T-helper 2 cell treated with Interferon-gamma antibody and Interleukin-4, amounts not matched to agents 5 μg/mL and 100 μg/mL, for 36 hours (primary cell): ENCODE measurements around the gene UPK3B.
"Not testable (repeated sequence)": the region's sequence is repeated elsewhere in the genome, so short reads cannot be mapped to it uniquely, and the experiment has no call there.

Source experiments
- DNase-seq: peaks from one replicate; pipeline ENCODE4 v3.0.0; 2021; ENCODE audit warnings: low spot score
- H3K27ac Mint-ChIP-seq: one replicate; pipeline ENCODE4 v1.8.0; 2021; ENCODE audit warnings: mild to moderate bottlenecking, mixed read lengths
- H3K27me3 Mint-ChIP-seq: one replicate; pipeline ENCODE4 v1.8.0; 2021; ENCODE audit warnings: low read depth, mixed read lengths
- H3K36me3 Mint-ChIP-seq: one replicate; pipeline ENCODE4 v1.8.0; 2021; ENCODE audit warnings: low read depth, mixed read lengths
- H3K4me1 Mint-ChIP-seq: one replicate; pipeline ENCODE4 v1.8.0; 2021; ENCODE audit warnings: low read depth, mixed read lengths
- H3K4me3 Mint-ChIP-seq: one replicate; pipeline ENCODE4 v1.8.0; 2022; ENCODE audit warnings: mild to moderate bottlenecking, moderate library complexity, mixed read lengths
- H3K9me3 Mint-ChIP-seq: one replicate; pipeline ENCODE4 v1.8.0; 2021; ENCODE audit warnings: mixed read lengths

The UPK3B gene

GRCh38 chr7:76514926-76515771 lies 4.8 kb downstream of the UPK3B start:
- Mint-ChIP-seq H3K4me3 (no peak overlapping the region), H3K4me1 (no peaks in the 10 kb centered on the region), H3K27me3 (no peaks in the 10 kb centered on the region), H3K36me3 (no peaks in the 10 kb centered on the region), H3K9me3 (no peaks in the 10 kb centered on the region), H3K27ac (no peak overlapping the region)
- DNase-seq = no peak

GRCh38 chr7:76515999-76516443 lies 5.7 kb downstream of the UPK3B start:
- Mint-ChIP-seq H3K4me3 (no peak overlapping the region), H3K27ac (no peak overlapping the region), H3K27me3 (no peaks in the 10 kb centered on the region), H3K9me3 (no peaks in the 10 kb centered on the region), H3K4me1 (no peaks in the 10 kb centered on the region), H3K36me3 (no peaks in the 10 kb centered on the region)
- DNase-seq = no peak

GRCh38 chr7:76516932-76517331 lies 6.6 kb downstream of the UPK3B start:
- H3K4me3 Mint-ChIP-seq, H3K4me1 Mint-ChIP-seq, H3K36me3 Mint-ChIP-seq, DNase-seq, H3K27me3 Mint-ChIP-seq, H3K27ac Mint-ChIP-seq, H3K9me3 Mint-ChIP-seq: not testable (repeated sequence)

- H3K27me3 Mint-ChIP-seq, H3K27ac Mint-ChIP-seq, H3K36me3 Mint-ChIP-seq, H3K4me1 Mint-ChIP-seq, H3K9me3 Mint-ChIP-seq, H3K4me3 Mint-ChIP-seq, DNase-seq: not testable (repeated sequence)
Measured at GRCh38 chr7:76526183-76526582, 15.8 kb downstream of the UPK3B start.

GRCh38 chr7:76531643-76532042 lies 21.3 kb downstream of the UPK3B start:
- not testable (repeated sequence) for H3K36me3 Mint-ChIP-seq, H3K27me3 Mint-ChIP-seq, H3K4me1 Mint-ChIP-seq, H3K4me3 Mint-ChIP-seq, H3K27ac Mint-ChIP-seq, DNase-seq, H3K9me3 Mint-ChIP-seq

GRCh38 chr7:76543197-76543596 lies 32.8 kb downstream of the UPK3B start, which contains the start of gene SPDYE16:
Gene SPDYE16, minus strand, starts transcription at chr7:76543297. Its CDS starts 1,838 bp downstream, at chr7:76541459.
- H3K36me3 Mint-ChIP-seq, H3K27ac Mint-ChIP-seq, H3K4me1 Mint-ChIP-seq: not testable (repeated sequence)

GRCh38 chr7:76549025-76549854 lies 38.9 kb downstream of the UPK3B start:
- H3K36me3 Mint-ChIP-seq, H3K9me3 Mint-ChIP-seq, H3K27me3 Mint-ChIP-seq: not testable (repeated sequence)
- Mint-ChIP-seq H3K27ac (peak overlapping the region; percentile 85), H3K4me3 (peak overlapping the region; percentile 95), H3K4me1 (peaks cover 14% of the 10 kb centered on the region)
- DNase-seq = peak; percentile 87

More at GRCh38 chr7:76543197-76543596, 32.8 kb downstream of the UPK3B start, which contains the start of gene SPDYE16:
- not testable (repeated sequence) for H3K4me3 Mint-ChIP-seq, DNase-seq, H3K27me3 Mint-ChIP-seq, H3K9me3 Mint-ChIP-seq

GRCh38 chr7:76549855-76550248 lies 39.5 kb downstream of the UPK3B start:
- DNase-seq = peak; percentile 12
- Mint-ChIP-seq H3K27ac (peak overlapping the region; percentile 81), H3K4me3 (peak overlapping the region; percentile 95), H3K4me1 (peaks cover 16% of the 10 kb centered on the region)
- not testable (repeated sequence) for H3K9me3 Mint-ChIP-seq, H3K36me3 Mint-ChIP-seq, H3K27me3 Mint-ChIP-seq

- Mint-ChIP-seq H3K4me1 (peaks cover 19% of the 10 kb centered on the region), H3K36me3 (peaks cover 17% of the 10 kb centered on the region)
- not testable (repeated sequence) for H3K4me3 Mint-ChIP-seq, DNase-seq, H3K9me3 Mint-ChIP-seq, H3K27me3 Mint-ChIP-seq, H3K27ac Mint-ChIP-seq
Measured at GRCh38 chr7:76551992-76552391, 41.6 kb downstream of the UPK3B start.

- H3K9me3 Mint-ChIP-seq, H3K27me3 Mint-ChIP-seq, H3K27ac Mint-ChIP-seq, H3K4me3 Mint-ChIP-seq, DNase-seq: not testable (repeated sequence)
- Mint-ChIP-seq H3K36me3 (peaks cover 41% of the 10 kb centered on the region), H3K4me1 (peaks cover 15% of the 10 kb centered on the region)
Measured at GRCh38 chr7:76559685-76560084, 49.3 kb downstream of the UPK3B start.

- not testable (repeated sequence) for H3K27ac Mint-ChIP-seq, H3K9me3 Mint-ChIP-seq, H3K27me3 Mint-ChIP-seq, DNase-seq, H3K4me3 Mint-ChIP-seq
- Mint-ChIP-seq H3K4me1 (peaks cover 13% of the 10 kb centered on the region), H3K36me3 (peaks cover 36% of the 10 kb centered on the region)
Measured at GRCh38 chr7:76560157-76560556, 49.8 kb downstream of the UPK3B start.

- not testable (repeated sequence) for H3K27me3 Mint-ChIP-seq, H3K27ac Mint-ChIP-seq, H3K4me3 Mint-ChIP-seq, DNase-seq, H3K9me3 Mint-ChIP-seq
- peaks cover 37% of the 10 kb centered on the region for H3K36me3 Mint-ChIP-seq
- peaks cover 12% of the 10 kb centered on the region for H3K4me1 Mint-ChIP-seq
Measured at GRCh38 chr7:76561342-76561741, 51.0 kb downstream of the UPK3B start.

GRCh38 chr7:76565001-76565400 lies 54.6 kb downstream of the UPK3B start:
- H3K27ac Mint-ChIP-seq, H3K9me3 Mint-ChIP-seq, DNase-seq, H3K27me3 Mint-ChIP-seq, H3K4me1 Mint-ChIP-seq, H3K4me3 Mint-ChIP-seq: not testable (repeated sequence)
- peaks cover 26% of the 10 kb centered on the region for H3K36me3 Mint-ChIP-seq
